T-helper 2 cell (primary cell): ENCODE results near the gene BCAP31.
A peak's percentile ranks its signal among the peaks of the same experiment; 100 is the strongest.

Source experiments
- DNase-seq, 5 experiments: peaks; one replicate each; pipeline versions ENCODE4 v3.0.0 to v3.0.0-alpha.2; 2012 to 2022
- total RNA-seq, 2 donors: gene quantifications; one replicate each; lab custom pipeline; 2026; lab: John Stamatoyannopoulos, UW

Gene BCAP31
- 38.7 to 57.4 reads per million in 2 donors for total RNA-seq

DNA sequence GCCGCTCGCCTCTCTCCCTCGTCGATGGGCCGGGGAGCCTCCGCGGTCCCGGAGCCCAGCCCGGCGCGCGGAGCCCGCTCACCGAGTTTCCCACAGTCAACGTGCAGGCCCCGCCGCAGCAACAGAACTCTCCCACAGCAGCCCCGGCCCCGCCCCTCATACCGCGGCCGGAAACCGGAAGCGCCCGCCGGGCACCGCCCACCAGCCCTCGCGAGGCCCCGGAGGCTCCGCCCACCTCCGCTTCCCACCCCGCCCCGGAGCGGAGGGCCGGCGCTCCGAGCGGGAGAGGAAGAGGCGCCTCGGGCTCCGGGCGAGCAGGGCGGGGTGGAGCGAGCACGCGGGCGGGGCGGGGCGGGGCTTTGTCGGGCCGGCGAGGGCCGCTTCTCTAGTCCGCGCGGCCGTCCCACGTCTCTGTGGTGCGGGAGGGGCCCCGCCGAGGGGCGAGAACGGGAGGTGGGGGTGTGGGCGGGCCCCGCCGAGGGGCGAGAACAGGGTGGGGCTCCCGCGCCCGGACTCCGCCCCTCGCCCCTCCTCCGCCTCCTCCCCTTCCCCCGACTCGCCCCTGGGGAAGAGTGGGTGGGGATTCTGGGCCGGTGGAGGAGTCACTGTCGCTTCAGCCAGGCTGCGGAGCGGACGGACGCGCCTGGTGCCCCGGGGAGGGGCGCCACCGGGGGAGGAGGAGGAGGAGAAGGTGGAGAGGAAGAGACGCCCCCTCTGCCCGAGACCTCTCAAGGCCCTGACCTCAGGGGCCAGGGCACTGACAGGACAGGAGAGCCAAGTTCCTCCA is at the start of gene BCAP31, which contains the start of gene ABCD1:
Gene BCAP31 (minus strand): TSS at position 136 of the 787 bp plus-strand sequence. CDS start 1,143 bp downstream, outside the sequence.
Gene ABCD1 (plus strand): TSS at position 605 of the 787 bp plus-strand sequence. CDS start 411 bp downstream, outside the sequence.
- DNase-seq: peak; percentile 78 to 90 (median 84)

DNA sequence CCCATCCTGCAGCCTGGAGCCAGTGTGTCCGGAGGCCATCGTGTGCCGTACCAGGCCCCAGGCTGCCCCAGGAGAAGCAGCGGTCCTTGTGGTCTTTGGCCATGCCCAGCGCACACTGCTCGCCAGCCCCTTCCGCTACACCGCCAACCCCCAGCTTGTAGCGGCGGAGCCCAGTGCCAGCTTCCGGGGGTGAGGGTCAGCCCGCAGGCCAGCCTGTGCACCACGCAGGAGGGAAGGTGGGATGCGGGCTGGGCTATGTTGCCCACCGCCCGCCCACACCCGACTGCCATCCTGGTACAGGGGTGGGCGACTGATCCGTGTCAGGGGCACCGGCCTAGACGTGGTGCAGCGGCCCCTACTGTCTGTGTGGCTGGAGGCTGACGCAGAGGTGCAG is 49.0 kb upstream of the BCAP31 start:
- DNase-seq: no peak

DNA sequence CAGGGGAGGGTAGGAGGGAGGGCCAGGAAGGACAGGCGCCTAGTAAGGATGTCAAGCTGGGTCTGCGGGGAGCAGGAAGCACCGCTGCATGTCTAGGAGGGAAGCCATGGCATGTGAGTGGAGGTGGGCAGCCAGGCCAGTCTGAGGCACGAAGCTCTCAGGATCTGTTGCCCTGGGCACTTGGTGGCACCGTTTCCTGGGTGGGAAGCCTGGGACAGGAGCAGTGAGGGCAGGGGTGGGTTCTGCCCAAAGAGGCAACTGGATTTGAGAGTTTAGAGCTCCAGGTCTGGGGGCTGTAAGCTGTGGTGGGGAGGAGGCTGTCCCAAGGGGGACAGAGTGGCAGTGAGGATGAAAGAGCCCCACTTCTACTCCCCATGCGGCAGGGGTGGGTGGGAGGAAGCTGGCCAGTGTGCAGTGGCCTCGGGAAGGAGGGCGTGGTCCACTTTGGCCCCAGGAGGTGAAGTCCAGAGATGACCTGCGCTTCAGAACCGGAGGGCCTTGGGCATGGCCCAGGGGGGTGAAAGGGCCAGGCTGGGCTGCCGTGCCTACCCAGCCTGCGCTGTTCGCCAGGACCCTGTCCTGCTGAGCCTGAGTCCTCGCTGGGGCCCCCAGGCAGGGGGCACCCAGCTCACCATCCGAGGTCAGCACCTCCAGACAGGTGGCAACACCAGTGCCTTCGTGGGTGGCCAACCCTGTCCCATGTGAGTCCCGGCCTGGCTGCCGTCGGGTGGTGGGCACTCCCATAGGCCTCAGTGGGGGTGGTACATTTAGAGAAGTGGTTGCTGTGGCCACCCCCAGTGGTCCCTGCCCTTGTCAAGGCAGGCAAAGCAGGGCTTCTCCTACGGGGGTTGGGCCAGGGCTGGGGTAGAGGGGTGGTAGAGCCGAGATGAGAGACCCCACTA is 48.4 kb upstream of the BCAP31 start:
- no peak for DNase-seq

DNA sequence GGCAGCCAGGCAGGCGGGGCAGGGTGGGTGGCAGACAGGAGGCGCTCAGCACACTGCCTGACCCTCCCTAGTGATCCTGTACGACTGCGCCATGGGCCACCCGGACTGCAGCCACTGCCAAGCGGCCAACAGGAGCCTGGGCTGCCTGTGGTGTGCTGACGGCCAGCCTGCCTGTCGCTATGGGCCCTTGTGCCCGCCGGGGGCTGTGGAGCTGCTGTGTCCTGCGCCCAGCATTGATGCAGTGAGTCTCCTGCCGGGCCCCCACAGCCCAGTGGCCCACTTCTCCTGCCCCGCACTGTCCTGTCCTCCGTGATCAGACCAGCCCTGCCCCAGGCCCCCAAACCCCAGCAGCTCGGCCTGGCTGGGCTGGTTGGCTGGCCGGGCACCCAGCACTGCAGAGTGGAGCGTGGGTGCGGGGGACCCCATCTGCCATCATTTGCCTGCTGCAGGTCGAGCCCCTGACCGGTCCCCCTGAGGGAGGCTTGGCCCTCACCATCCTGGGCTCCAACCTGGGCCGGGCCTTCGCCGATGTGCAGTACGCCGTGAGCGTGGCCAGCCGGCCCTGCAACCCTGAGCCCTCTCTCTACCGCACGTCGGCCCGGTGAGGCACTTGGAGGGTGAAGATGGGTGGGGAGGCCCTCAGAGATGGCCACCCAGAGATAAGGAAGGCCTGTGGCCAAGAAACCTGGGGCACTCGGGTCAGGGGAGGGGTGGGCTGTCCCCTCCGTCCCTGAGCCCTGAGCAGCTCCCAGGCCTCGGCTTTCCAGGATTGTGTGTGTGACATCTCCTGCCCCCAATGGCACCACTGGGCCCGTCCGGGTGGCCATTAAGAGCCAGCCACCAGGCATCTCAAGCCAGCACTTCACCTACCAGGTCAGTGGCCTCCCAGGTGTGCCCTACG is 47.5 kb upstream of the BCAP31 start:
- no peak for DNase-seq

DNA sequence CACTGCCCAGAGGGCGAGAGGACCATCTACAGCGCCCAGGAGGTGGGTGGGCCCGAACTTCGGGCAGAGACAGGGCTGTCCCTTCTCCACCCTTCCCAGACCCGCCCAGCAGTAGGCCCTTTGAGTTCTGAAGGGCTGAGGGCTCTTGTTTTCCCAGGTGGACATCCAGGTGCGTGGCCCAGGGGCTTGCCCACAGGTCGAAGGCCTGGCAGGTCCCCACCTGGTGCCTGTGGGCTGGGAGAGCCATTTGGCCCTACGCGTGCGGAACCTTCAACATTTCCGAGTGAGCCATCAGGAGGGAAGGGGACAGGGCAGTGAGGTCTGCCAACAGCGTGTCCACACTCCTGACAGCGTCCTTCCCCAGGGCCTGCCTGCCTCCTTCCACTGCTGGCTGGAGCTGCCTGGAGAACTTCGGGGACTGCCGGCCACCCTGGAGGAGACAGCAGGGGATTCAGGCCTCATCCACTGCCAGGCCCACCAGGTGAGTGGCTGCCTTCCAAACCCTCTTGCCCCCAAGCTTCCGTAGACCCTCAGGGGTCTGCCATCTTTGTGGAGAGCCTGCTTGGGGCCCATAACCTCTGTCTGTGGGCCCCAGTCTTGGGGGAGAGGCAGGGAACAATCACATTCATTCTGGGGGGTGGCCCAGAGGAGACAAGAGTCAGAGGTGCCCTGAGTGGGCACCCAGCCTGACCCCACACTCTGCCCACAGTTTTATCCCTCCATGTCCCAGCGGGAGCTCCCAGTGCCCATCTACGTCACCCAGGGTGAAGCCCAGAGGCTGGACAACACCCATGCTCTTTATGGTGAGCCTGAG is 46.6 kb upstream of the BCAP31 start:
- no peak for DNase-seq

DNA sequence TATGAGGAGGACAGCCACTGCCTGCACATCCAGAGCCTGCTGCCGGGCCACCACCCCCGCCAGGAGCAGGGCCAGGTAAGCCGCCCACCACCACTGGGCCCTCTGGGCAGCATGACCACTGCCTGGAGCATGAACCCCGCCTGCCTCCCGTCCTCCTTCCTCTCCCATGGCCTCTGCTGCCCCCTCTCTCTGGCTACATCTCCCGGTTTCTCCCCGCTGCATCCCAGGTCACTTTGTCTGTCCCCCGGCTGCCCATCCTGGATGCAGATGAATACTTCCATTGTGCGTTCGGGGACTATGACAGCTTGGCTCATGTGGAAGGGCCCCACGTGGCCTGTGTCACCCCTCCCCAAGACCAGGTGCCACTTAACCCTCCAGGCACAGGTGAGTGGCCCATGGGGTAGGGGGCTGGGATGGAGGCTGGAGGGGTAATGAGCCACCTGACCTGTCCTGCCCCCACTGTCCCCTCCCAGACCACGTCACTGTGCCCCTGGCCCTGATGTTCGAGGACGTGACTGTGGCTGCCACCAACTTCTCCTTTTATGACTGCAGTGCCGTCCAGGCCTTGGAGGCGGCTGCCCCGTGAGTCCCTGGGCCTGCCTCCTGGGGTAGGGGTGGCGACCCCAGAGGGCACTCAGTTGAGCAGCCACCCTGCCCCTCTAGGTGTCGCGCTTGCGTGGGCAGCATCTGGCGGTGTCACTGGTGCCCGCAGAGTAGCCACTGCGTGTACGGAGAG is 45.8 kb upstream of the BCAP31 start:
- no peak for DNase-seq

DNA sequence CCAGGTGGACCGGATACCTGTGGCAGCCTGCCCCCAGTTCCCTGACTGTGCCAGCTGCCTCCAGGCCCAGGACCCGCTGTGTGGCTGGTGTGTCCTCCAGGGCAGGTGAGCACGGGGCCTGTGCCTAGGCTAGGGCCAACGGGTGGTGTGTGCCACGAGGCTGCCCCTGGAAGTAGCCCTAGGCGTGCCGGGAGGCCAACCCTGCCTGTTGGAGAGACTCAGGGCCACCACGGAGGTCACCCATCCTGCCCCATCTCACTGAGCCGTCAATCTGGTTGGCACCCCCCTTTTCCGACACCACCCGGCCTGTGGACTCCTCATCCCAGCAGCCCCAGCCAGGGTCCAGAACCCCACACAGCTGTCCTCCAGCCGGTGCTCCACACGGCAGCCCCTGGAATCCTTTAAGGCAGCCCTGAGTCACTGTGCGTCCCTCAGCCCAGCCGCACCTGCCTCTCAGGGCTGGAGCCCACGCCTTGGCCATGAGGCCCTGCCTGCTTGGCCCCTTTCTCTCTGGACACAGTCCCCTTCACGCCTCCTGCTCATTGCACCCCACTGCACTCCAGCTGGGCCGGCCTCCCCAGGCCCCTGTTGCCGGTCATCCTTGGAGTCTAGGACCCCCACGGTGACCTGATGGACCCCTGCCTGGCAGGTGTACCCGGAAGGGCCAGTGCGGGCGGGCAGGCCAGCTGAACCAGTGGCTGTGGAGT is 45.1 kb upstream of the BCAP31 start:
- no peak for DNase-seq

DNA sequence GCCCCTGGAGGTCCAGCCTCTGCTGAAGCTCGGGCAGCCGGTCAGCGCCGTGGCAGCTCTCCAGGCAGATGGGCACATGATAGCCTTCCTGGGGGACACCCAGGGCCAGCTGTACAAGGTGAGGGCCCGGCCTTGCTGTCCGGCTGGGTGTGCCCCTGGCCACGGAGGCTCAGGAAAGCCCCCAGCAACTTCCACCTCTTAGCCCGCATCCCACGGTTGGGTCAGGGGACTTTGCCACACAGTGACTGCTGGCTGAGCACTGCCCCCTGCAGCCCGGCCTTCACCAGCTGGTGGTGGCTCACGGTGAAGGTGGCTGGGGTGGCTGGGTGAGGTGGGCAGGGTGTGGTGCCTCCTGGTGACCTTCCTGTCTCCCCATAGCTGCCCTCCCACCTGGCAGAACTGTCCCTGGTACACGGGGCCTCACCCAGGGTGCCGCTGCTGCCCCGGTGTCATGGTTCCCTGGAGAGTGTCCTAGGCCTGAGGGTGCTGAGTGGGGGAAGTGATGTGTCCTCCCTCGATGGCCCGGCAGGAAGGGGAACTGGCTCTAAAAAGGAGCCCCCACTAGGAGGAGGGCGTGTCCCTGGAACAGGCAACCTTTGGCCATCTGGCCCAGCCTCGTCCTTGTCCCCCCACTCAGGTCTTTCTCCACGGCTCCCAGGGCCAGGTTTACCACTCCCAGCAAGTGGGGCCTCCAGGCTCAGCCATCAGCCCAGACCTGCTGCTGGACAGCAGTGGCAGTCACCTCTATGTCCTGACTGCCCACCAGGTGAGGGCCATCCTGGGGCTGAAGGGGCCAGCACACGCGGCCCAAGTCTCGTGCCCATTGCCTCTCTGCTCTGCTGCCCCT is 44.3 kb upstream of the BCAP31 start:
- DNase-seq: no peak

DNA sequence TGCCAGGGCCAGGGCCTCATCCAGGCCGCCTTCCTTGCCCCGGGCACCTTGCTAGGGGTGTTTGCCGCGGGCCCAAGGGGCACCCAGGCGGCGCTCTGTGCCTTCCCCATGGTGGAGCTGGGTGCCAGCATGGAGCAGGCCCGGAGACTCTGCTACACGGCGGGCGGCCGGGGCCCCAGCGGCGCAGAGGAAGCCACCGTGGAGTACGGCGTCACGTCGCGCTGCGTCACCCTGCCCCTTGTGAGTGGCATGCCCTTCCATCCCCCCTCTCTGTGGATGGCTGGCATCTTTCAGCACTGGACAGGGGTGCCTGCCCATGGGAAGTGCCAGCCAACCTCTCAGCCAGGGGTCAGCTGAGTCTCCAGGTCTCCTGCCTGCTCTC is 43.5 kb upstream of the BCAP31 start:
- no peak for DNase-seq

DNA sequence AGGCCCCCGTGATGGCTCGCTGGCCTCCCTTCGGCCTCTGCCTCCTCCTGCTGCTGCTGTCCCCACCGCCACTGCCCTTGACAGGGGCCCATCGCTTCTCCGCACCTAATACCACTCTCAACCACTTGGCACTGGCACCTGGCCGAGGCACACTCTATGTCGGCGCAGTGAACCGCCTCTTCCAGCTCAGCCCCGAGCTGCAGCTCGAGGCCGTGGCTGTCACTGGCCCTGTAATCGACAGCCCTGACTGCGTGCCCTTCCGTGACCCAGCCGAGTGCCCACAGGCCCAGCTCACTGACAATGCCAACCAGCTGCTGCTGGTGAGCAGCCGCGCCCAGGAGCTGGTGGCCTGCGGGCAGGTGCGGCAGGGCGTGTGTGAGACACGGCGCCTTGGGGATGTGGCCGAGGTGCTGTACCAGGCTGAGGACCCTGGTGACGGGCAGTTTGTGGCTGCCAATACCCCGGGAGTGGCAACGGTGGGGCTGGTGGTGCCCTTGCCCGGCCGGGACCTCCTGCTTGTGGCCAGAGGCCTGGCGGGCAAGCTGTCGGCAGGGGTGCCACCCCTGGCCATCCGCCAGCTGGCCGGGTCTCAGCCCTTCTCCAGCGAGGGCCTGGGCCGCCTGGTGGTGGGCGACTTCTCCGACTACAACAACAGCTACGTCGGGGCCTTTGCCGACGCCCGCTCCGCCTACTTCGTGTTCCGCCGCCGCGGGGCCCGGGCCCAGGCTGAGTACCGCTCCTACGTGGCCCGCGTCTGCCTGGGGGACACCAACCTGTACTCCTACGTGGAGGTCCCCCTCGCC is 42.9 kb upstream of the BCAP31 start:
- no peak for DNase-seq

DNA sequence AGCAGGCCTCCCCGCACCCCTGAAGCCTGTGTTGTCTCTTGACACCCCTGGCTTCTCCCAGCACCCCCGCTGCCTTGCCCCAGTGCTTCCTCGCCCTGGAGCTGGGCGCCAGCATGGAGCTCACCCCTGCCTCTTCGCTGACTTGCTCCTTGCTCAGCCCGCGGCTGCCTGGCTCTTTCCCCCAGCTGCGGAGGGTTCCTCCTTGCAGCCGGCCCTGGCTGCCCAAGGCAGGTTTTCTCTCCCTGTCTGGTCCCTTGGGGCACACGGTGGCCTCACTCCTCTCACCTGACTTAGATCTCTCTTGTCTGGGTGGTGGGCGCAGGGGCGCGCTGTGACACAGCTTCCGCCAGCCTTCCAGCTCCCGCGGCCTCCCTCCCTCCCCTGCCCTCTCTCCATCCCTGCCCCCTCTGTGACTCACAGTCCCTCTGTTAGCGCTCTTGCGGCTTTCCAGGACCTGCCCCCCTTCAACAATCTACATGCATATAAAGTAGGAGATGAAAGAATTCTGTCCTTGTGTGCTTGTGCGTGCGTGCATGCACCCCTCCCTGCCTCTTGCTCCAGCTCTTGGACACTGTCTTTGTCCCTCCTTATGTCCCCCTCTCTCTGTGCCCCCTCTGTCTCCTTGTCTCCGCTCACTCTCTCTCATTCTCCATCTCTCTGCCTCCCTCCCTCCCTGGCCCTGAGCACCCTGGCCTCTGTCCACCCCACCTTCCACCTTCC is 42.1 kb upstream of the BCAP31 start:
- DNase-seq: no peak

DNA sequence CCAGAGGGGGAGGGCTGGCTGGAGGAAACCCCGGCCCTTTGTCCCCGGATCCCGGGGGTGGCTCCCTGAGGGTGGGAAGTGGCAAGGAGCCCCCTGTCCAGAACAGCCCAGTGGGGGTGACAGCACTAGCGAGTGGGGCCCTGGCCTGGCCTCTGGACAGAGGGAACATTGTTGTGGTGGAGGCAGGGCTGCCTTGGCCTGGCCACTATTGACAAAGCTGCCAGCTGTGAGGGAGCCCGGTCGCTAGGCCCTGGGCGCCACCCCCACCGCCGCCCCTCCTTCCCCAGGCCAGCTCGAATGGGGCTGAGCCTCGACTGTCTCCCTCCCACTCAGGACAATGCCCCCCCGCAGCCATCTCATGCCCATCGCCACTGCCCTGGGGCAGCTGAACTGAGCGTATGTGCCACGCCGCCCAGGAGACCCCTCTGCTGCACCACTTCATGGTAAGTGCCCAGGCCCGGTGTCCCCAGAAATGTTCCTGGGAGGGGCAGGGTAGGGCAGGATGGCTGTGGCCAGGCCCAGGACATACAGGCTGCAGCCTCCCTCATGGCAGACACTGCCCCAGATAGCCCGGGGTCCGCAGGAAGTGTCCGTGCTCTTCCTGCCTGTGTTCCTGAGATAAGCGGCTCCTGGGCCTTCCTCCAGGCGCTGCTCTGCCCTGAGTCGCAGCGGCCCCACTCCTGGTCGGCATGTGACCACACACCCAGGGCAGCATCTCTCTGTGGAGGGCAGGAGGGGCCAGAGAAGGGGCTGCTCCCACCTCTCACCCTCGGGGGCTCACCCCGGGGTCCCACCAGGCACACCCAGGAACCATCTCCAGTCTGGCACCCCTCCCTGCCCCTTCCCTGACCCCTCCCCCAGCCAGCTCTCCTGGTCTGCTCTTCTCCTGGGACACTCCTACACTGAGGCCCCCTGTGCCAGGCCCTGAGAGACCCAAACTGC is 41.2 kb upstream of the BCAP31 start:
- DNase-seq: no peak

DNA sequence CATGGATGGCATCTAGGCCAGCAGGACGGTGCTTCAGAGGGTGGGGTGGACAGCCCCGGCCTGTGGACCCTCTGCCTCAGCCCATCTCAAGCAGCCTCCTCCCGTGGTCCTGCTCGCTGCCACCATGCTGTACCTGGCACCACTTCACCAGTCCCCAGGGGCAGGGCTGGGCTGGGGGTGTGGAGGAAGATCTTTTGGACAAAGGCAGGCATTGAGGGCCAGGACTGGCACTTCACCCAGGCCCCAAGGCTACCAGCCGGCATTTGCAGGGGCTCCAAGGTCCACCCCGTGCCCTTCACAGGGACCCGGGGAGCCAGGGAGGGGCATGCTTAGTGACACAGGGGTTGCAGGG is 40.6 kb upstream of the BCAP31 start:
- DNase-seq: no peak

DNA sequence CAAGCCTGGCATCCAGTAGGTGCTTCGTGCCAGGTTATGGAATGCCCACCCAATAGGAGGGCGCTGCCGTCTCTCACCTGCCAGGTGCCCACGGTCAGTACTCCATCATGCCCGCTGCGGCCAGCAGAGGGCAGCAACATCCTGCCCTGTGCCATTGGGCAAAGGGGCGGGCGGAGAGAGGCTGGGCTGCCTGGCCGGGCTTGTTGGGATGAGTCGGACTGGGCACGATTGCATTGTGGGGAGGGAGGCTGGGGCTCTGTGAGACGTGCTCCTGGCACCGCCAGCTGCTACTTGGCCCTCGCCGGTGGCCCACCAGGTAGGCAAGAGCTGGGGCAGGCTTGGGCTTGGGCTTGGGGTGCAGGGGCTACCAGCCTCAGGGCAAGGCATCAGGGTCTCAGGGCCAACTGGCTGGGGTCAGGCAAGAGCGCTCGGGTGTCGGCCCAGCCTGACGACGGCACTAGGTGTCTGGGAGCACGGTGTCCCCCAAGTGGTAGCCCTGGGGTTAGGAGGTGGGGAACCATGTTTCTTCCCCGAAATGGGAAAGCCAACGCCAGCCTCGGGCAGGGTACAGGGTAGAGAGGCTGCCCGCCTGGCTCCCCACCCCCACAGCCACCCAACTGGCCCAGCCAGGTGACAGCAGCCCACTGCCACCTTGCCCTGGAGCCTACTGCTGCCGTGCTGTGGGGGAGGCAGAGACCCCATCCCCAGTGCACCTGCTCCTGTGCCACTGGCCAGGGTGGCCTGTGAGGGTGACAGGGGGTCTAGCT is 40.0 kb upstream of the BCAP31 start, which contains the start of gene PLXNB3:
Gene PLXNB3 (plus strand): TSS at position 261 of the 767 bp plus-strand sequence. CDS start 1,287 bp downstream, outside the sequence.
- peak; percentile 46 to 65 (median 60) for DNase-seq

DNA sequence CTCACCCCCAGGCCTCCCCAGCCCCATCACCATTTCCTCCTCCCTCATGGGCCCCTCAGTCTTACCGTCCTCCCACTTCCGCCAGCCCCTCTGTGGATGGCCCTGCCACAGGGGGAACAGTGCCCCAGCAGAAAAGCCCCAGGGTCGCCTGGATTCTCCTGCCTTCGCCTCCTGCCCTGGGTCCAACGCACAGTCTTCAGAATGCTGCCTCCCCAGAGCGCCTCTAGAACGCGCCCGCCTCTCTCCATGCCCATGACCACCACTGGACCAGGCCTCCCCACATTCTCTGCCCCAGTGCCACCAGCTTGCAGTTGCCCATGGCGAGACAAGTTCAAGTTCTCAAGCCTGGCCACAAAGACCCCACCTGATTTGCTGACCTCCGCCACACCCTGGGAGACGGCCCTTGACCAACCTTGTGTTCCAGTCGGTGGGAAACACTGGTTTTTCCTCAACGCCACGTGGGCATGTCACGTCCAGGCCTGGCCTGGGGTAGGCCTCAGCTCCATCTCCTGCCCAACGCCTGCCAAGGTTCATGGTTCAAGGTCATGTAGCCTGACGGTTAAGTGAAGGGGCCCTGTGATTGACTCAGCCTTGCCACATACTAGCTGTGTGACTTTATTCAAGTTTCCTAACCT is 39.2 kb upstream of the BCAP31 start:
- DNase-seq: no peak
